ENCODE data around the gene CP. TPM values are rescaled to one million over a fixed set of nuclear protein-coding genes. Genes with fewer than 3 reads are reported as not detected.

CP gene
- total RNA-seq, 4 donors from 2014 or later, result 0.85 to 10.6 (median 5.4) TPM

- Histone ChIP-seq H3K4me1 (peaks cover 16 to 21% of the 10 kb centered on the region in 2 donors), H3K9me3 (no peaks in the 10 kb centered on the region), H3K4me3 (no peak overlapping the region), H3K27ac (peak overlapping the region; percentile 81 to 84 (median 82)), H3K27me3 (no peaks in the 10 kb centered on the region), H3K36me3 (no peaks in the 10 kb centered on the region)
- DNase-seq (peak; percentile 94 to 97), ATAC-seq (peak; percentile 99)
- intact Hi-C loops (cut with DNase I; ENCODE audit: low total_unique reads), result loop anchor here (1.0 to 5.0 kb wide), 2 partner anchors 47 to 51 kb away; partner anchors contain the start of gene HPS3
- TF ChIP-seq POLR2A (IDR thresholded peaks at IDR 0.05) (peak in 1 of 2 donors; percentile 25), CTCF (IDR thresholded peaks at IDR 0.05 in 4 of 5, conservative IDR thresholded peaks at IDR 0.05 in 1 of 5) (no peak)
- in situ Hi-C loops (cut with MboI; ENCODE audit: low sequenced_read_pairs in 4 of 4), result no loop called here
Observed at GRCh38 chr3:149180057-149180573, 41.5 kb downstream of the CP start.

GRCh38 chr3:149179220-149179619 lies 42.4 kb downstream of the CP start:
- ATAC-seq (no peak), DNase-seq (no peak)
- peak overlapping the region; percentile 74 to 84 (median 81) for H3K27ac ChIP-seq
- no peaks in the 10 kb centered on the region for H3K9me3 ChIP-seq
- TF ChIP-seq CTCF (IDR thresholded peaks at IDR 0.05 in 4 of 5, conservative IDR thresholded peaks at IDR 0.05 in 1 of 5) (no peak), POLR2A (IDR thresholded peaks at IDR 0.05) (no peak)
- no peaks in the 10 kb centered on the region for H3K36me3 ChIP-seq
- H3K27me3 ChIP-seq, result no peaks in the 10 kb centered on the region
- peaks cover 16 to 21% of the 10 kb centered on the region in 2 donors for H3K4me1 ChIP-seq
- H3K4me3 ChIP-seq, result no peak overlapping the region
- intact Hi-C loops (cut with DNase I; ENCODE audit: low total_unique reads), result no loop called here
- in situ Hi-C loops (cut with MboI; ENCODE audit: low sequenced_read_pairs in 4 of 4), result no loop called here

- no peaks in the 10 kb centered on the region for H3K9me3 ChIP-seq
- no peak overlapping the region for H3K27ac ChIP-seq
- TF ChIP-seq CTCF (IDR thresholded peaks at IDR 0.05 in 4 of 5, conservative IDR thresholded peaks at IDR 0.05 in 1 of 5) (no peak), POLR2A (IDR thresholded peaks at IDR 0.05) (no peak)
- H3K27me3 ChIP-seq, result no peaks in the 10 kb centered on the region
- intact Hi-C loops (cut with DNase I; ENCODE audit: low total_unique reads) (no loop called here), in situ Hi-C loops (cut with MboI; ENCODE audit: low sequenced_read_pairs in 4 of 4) (no loop called here)
- no peak overlapping the region for H3K4me3 ChIP-seq
- H3K36me3 ChIP-seq, result peaks cover 0 to 6% of the 10 kb centered on the region in 2 donors
- H3K4me1 ChIP-seq, result peaks cover 16 to 21% of the 10 kb centered on the region in 2 donors
- no peak for ATAC-seq
- no peak for DNase-seq
Observed at GRCh38 chr3:149177122-149177521, 44.5 kb downstream of the CP start.

GRCh38 chr3:149174901-149175300 lies 46.7 kb downstream of the CP start:
- Histone ChIP-seq H3K4me1 (peaks cover 10 to 11% of the 10 kb centered on the region in 2 donors), H3K9me3 (no peaks in the 10 kb centered on the region), H3K27ac (no peak overlapping the region), H3K4me3 (no peak overlapping the region), H3K27me3 (no peaks in the 10 kb centered on the region), H3K36me3 (peaks cover 0 to 10% of the 10 kb centered on the region in 2 donors)
- ATAC-seq (no peak), DNase-seq (no peak)
- in situ Hi-C loops (cut with MboI; ENCODE audit: low sequenced_read_pairs in 4 of 4), result no loop called here
- intact Hi-C loops (cut with DNase I; ENCODE audit: low total_unique reads), result no loop called here
- TF ChIP-seq CTCF (IDR thresholded peaks at IDR 0.05 in 4 of 5, conservative IDR thresholded peaks at IDR 0.05 in 1 of 5) (no peak), POLR2A (IDR thresholded peaks at IDR 0.05) (no peak)

- H3K4me3 ChIP-seq, result no peak overlapping the region
- intact Hi-C loops (cut with DNase I; ENCODE audit: low total_unique reads), result no loop called here
- H3K36me3 ChIP-seq, result peaks cover 0 to 28% of the 10 kb centered on the region in 2 donors
- H3K4me1 ChIP-seq, result no peaks in the 10 kb centered on the region
- no peaks in the 10 kb centered on the region for H3K27me3 ChIP-seq
- ATAC-seq (no peak), DNase-seq (no peak)
- H3K9me3 ChIP-seq, result no peaks in the 10 kb centered on the region
- no peak overlapping the region for H3K27ac ChIP-seq
- TF ChIP-seq CTCF (IDR thresholded peaks at IDR 0.05 in 4 of 5, conservative IDR thresholded peaks at IDR 0.05 in 1 of 5) (no peak), POLR2A (IDR thresholded peaks at IDR 0.05) (no peak)
- in situ Hi-C loops (cut with MboI; ENCODE audit: low sequenced_read_pairs in 4 of 4), result no loop called here
Observed at GRCh38 chr3:149170672-149171071, 51.0 kb downstream of the CP start.
